ENCODE data around the gene JUND. TPM values are rescaled to one million over a fixed set of nuclear protein-coding genes. Genes with fewer than 3 reads are reported as not detected.

Gene JUND
- total RNA-seq, 1 experiment from 2014 or later = 221 TPM

DNA sequence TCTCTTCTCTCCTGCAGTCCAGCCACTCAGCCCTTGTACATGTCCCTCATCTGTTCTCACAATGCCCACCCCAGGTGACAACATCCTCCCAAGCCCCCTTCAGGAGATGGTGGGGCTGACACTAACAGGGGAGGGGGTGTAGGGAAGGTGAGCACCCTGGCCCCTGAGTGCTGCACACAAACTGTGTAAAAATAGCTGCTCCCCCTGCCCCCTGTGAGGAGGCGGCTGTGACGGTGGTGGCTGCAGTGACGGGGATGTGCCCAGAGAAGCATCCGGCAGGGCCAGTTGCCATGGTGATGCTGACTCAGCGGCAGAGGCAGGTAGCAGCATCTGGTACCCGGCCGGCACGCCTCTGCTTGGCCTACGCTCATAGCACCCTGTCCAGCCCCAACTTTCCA is 13.0 kb upstream of the JUND start:
- TF ChIP-seq ZNF274 (IDR thresholded peaks at IDR 0.05; ENCODE audit: low read depth, low read length) = no peak
- TF ChIP-seq POLR2A (IDR thresholded peaks at IDR 0.05; ENCODE audit: borderline replicate concordance, extremely low read depth, insufficient read depth, insufficient read length) = no peak
- no peak for TF ChIP-seq TCF7L2 (IDR thresholded peaks at IDR 0.05; ENCODE audit: borderline replicate concordance, extremely low read depth, insufficient read depth, insufficient read length)
- no peak for TF ChIP-seq ELF1 (IDR thresholded peaks at IDR 0.05; ENCODE audit: borderline replicate concordance, low read depth)
- no peak for TF ChIP-seq SIN3A (IDR thresholded peaks at IDR 0.05; ENCODE audit: low read depth)
- TF ChIP-seq, protein P1, sequence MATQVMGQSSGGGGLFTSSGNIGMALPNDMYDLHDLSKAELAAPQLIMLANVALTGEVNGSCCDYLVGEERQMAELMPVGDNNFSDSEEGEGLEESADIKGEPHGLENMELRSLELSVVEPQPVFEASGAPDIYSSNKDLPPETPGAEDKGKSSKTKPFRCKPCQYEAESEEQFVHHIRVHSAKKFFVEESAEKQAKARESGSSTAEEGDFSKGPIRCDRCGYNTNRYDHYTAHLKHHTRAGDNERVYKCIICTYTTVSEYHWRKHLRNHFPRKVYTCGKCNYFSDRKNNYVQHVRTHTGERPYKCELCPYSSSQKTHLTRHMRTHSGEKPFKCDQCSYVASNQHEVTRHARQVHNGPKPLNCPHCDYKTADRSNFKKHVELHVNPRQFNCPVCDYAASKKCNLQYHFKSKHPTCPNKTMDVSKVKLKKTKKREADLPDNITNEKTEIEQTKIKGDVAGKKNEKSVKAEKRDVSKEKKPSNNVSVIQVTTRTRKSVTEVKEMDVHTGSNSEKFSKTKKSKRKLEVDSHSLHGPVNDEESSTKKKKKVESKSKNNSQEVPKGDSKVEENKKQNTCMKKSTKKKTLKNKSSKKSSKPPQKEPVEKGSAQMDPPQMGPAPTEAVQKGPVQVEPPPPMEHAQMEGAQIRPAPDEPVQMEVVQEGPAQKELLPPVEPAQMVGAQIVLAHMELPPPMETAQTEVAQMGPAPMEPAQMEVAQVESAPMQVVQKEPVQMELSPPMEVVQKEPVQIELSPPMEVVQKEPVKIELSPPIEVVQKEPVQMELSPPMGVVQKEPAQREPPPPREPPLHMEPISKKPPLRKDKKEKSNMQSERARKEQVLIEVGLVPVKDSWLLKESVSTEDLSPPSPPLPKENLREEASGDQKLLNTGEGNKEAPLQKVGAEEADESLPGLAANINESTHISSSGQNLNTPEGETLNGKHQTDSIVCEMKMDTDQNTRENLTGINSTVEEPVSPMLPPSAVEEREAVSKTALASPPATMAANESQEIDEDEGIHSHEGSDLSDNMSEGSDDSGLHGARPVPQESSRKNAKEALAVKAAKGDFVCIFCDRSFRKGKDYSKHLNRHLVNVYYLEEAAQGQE (IDR thresholded peaks at IDR 0.05; ENCODE audit: low read depth) = no peak
- TF ChIP-seq YY1 (IDR thresholded peaks at IDR 0.05; ENCODE audit: extremely low read depth, insufficient replicate concordance, low read depth, low read length) = no peak
- TF ChIP-seq CEBPB (IDR thresholded peaks at IDR 0.05; ENCODE audit: low read depth) = no peak
- no peak for TF ChIP-seq EGR1 (IDR thresholded peaks at IDR 0.05; ENCODE audit: low read depth)
- no peak for TF ChIP-seq JUND (IDR thresholded peaks at IDR 0.05)
- no peak for TF ChIP-seq POLR2AphosphoS5 (IDR thresholded peaks at IDR 0.05; ENCODE audit: low read depth, low read length)
- no peak for TF ChIP-seq FOSL1 (IDR thresholded peaks at IDR 0.05; ENCODE audit: low read depth)
- TF ChIP-seq RAD21 (IDR thresholded peaks at IDR 0.05; ENCODE audit: low read depth) = no peak
- TF ChIP-seq EZH2phosphoT487 (IDR thresholded peaks at IDR 0.05; ENCODE audit: borderline replicate concordance) = no peak
- TF ChIP-seq, protein P2, sequence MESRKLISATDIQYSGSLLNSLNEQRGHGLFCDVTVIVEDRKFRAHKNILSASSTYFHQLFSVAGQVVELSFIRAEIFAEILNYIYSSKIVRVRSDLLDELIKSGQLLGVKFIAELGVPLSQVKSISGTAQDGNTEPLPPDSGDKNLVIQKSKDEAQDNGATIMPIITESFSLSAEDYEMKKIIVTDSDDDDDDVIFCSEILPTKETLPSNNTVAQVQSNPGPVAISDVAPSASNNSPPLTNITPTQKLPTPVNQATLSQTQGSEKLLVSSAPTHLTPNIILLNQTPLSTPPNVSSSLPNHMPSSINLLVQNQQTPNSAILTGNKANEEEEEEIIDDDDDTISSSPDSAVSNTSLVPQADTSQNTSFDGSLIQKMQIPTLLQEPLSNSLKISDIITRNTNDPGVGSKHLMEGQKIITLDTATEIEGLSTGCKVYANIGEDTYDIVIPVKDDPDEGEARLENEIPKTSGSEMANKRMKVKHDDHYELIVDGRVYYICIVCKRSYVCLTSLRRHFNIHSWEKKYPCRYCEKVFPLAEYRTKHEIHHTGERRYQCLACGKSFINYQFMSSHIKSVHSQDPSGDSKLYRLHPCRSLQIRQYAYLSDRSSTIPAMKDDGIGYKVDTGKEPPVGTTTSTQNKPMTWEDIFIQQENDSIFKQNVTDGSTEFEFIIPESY (IDR thresholded peaks at IDR 0.05; ENCODE audit: extremely low read depth, insufficient replicate concordance, low read length) = no peak
- TF ChIP-seq SRF (IDR thresholded peaks at IDR 0.05; ENCODE audit: low read depth) = no peak
- no peak for TF ChIP-seq ATF3 (IDR thresholded peaks at IDR 0.05)
- no peak for TF ChIP-seq MAX (IDR thresholded peaks at IDR 0.05)
- no peak for TF ChIP-seq EZH2 (IDR thresholded peaks at IDR 0.05)
- Histone ChIP-seq H3K4me2 (ENCODE audit: low read length) (peak overlapping the region; percentile 98; the same call in 1 of the 2 replicates), H3K27ac (ENCODE audit: low read depth, low read length) (peak overlapping the region; percentile 94), H3K9ac (ENCODE audit: low read length) (peak overlapping the region; percentile 86), H4K20me1 (ENCODE audit: insufficient read depth) (no peaks in the 10 kb centered on the region), H3K4me3 (replicated peaks in 1 of 2; ENCODE audit: low read depth in 1 of 2, low read length in 2 of 2) (no peak overlapping the region), H3K9me2 (ENCODE audit: insufficient read depth) (no peaks in the 10 kb centered on the region), H3K9me3 (ENCODE audit: control insufficient read depth in 1 of 2, insufficient read depth in 1 of 2, low read depth in 1 of 2, low read length in 2 of 2) (no peaks in the 10 kb centered on the region), H3K27me3 (ENCODE audit: insufficient read depth, low read length) (no peaks in the 10 kb centered on the region), H3K79me2 (ENCODE audit: insufficient read depth, low read length) (no peaks in the 10 kb centered on the region), H3K4me1 (ENCODE audit: control insufficient read depth in 1 of 2, insufficient read depth in 2 of 2, low read length in 2 of 2) (peaks cover 37 to 72% of the 10 kb centered on the region in 2 experiments), H3K36me3 (ENCODE audit: control insufficient read depth in 1 of 2, insufficient read depth in 2 of 2, low read length in 2 of 2) (no peaks in the 10 kb centered on the region), H2AFZ (ENCODE audit: low read depth, low read length, poor library complexity, severe bottlenecking) (no peak overlapping the region)
- ATAC-seq (no peak), DNase-seq (ENCODE audit: low read depth, low spot score) (no peak)
- ChIA-PET POLR2A (interaction anchor here (4.4 kb wide), 1 partner anchor 13 kb away, joined by 138 read pairs; the partner anchor contains the start of gene JUND), CTCF (interaction anchor here (3.1 kb wide), 1 partner anchor 14 kb away, joined by 28 read pairs; the partner anchor contains the start of gene JUND), RAD21 (ENCODE audit: low non-redundant PET in 1 of 2, low total read pairs in 2 of 2, uncharacterized antibody in 2 of 2, unreplicated experiment in 2 of 2) (no interaction called here)
- intact Hi-C loops (cut with micrococcal nuclease) = no loop called here
- BruUV-seq (replicated peaks) = no TSS peak

Measured in HCT116 (cell line).